Measurements from ENCODE around the gene RASGRF2. TPM values are rescaled to one million over a fixed set of nuclear protein-coding genes. Genes with fewer than 3 reads are reported as not detected.
A peak's percentile ranks its signal among the peaks of the same experiment; 100 is the strongest.

RASGRF2 gene
- polyA plus RNA-seq, 4 donors = 1.8 to 17.5 (median 2.6) TPM

- DNase-seq (ENCODE audit: low read depth in 4 of 4, low spot score in 3 of 4) = no peak
Observed at GRCh38 chr5:81128416-81128815, 168.3 kb downstream of the RASGRF2 start.

GRCh38 chr5:81132381-81132780 lies 172.2 kb downstream of the RASGRF2 start:
- DNase-seq (ENCODE audit: low read depth in 4 of 4, low spot score in 3 of 4) = no peak

GRCh38 chr5:81134066-81134465 lies 173.9 kb downstream of the RASGRF2 start:
- no peak for DNase-seq (ENCODE audit: low read depth in 4 of 4, low spot score in 3 of 4)

DNA sequence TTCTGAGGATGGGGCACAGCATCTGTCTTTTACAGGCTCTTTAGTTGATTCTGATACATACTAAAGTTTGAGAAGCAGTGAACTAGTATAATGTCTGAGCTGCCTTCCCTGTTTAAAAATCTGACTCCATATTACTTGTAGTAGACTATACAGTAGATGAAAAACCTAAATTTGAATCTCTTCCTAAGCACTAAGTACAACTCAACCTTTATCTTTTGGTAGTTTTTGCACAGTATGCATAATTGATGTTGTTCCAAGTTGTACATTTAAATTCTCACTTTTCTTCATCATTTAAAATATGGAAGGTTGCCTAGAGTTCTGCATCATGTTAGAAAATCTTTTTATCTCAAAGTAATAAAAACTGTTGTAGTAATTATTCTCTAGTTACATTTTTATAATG lies 174.4 kb downstream of the RASGRF2 start:
- DNase-seq (ENCODE audit: low read depth in 4 of 4, low spot score in 3 of 4) = no peak

DNA sequence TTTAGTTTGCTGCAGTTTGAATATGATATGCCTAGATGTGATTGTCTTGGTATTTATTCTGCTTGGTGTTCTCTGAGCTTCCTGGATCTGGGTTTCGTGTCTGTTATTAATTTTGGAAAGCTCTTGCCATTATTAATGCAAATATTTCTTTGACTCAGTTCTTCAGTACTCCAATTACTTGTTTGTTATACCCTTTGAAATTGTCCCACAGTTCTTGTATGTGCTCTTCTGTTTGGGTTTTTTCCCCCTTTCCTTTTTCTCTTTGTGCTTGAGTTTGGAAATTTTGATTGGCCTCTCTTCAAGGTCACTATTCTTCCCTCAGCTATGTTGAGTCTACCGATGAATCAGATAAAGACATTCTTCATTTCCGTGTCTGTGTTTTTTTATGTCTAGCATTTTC lies 176.4 kb downstream of the RASGRF2 start:
- DNase-seq (ENCODE audit: low read depth in 4 of 4, low spot score in 3 of 4) = no peak

- no peak for DNase-seq (ENCODE audit: low read depth in 4 of 4, low spot score in 3 of 4)
Observed at GRCh38 chr5:81137833-81138232, 177.7 kb downstream of the RASGRF2 start.

DNA sequence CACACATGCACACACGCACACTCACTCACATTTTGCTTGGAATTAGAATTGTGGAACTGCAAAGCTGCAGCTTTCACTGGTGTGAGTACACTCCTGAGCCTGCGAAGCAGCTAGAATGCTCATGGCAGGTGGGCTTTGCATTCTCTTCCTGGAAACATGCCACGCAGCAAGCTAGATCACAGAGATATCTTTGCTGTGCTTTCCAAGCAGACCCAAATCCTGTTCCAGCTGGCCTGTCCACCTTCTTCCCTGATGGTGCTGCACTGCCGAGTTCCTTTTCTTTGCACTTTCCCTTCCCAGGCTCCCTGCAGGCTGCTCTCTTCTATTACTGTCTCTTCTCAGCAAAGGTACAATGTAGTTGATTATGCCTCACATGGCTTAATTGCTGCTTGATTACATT lies 180.3 kb downstream of the RASGRF2 start:
- no peak for DNase-seq (ENCODE audit: low read depth in 4 of 4, low spot score in 3 of 4)

- DNase-seq (ENCODE audit: low read depth in 4 of 4, low spot score in 3 of 4) = peak in 3 of 4 donors; percentile 55 to 63 (median 58)
Observed at GRCh38 chr5:81140943-81141342, 180.8 kb downstream of the RASGRF2 start.

DNA sequence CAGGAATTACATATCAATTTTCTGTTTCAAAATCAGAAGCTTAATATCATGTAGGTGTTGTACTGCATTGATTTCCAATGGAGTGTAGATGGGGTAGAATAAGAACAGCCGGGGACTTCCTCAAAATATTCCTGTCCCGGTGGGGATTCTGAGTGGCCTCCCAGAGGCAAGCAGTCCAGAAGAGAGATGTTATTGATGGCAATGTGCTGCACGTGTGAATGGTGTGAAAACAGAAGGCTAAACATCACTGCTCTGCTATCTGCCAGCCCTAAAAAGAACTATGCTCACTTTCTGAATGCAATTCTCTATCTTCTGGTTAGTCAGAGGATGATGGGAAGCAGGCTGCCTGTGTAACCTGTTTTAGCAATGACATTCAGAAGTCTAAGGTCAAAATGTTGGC lies 181.9 kb downstream of the RASGRF2 start:
- DNase-seq (ENCODE audit: low read depth in 4 of 4, low spot score in 3 of 4) = no peak

GRCh38 chr5:81145329-81145935 lies 185.3 kb downstream of the RASGRF2 start:
- DNase-seq (ENCODE audit: low read depth in 4 of 4, low spot score in 3 of 4) = no peak

- no peak for DNase-seq (ENCODE audit: low read depth in 4 of 4, low spot score in 3 of 4)
Observed at GRCh38 chr5:81146031-81146430, 185.9 kb downstream of the RASGRF2 start.

- no peak for DNase-seq (ENCODE audit: low read depth in 4 of 4, low spot score in 3 of 4)
Observed at GRCh38 chr5:81147011-81147885, 187.1 kb downstream of the RASGRF2 start.

DNA sequence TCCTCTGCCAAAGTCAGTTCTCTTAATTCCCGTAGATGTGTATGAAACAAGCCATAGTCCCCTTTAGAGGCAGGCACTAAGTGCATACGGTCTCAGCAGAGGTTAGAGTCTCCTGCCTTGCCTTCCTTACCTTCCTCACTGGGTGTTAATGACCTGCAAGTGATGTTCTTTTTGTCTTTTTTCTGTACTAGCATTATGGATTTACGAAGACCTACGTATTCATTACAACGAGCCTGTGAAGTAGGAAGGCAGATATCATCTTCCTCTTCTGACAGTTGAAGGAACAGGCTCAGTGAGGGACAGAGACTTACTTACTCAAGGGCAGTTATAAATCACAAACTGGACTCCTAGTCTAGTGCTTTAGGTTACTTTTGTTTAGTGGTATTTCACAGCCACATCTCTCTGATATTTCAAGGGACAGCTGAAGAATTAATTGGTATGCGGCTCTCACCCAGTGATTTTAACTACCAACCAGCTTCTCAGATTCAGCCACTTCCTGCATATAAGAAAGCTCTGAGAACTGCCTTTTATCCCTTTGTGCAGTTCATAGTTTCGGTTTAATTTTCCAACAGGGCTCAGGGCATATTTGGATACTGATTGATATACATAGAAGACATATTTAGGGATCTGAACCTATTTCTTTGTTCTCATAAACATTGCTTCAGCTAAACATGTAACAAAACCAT lies 187.9 kb downstream of the RASGRF2 start:
- DNase-seq (ENCODE audit: low read depth in 4 of 4, low spot score in 3 of 4) = no peak

DNA sequence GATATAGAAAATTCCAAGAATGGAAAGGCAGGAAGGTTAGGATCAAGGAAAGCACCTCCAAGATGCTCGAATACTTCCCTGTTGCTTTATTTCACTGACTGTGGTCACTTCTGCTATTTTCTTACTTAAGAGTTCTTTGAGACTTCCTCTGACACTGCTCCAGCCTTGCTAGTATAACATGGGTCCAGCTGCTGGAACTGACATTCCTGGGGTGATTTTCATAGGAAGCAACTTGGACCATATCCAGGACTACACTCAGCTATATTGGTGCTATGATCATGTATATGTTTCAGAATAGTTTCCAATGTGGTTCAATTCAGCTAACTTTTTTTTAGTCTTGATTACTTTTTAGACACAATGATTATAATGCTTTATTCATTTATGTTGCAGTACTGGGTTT lies 191.4 kb downstream of the RASGRF2 start:
- DNase-seq (ENCODE audit: low read depth in 4 of 4, low spot score in 3 of 4) = peak in 1 of 4 donors; percentile 42

DNA sequence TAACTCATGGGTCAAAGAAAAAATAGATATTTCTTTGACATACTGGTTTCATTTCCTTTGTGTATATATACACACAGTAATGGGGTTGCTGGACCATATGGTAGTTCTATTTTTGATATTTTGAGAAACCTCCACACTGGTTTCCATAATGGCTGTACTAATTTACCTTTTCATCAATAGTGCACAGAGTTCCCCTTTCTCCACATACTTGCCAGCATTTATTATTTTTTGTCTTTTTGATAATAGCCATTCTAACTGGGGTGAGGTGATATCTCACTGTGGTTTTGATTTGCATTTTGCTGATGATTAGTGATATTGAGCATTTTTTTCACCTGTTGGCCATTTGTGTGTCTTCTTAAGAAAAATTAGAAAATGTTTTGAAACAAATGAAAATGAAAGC lies 194.6 kb downstream of the RASGRF2 start:
- DNase-seq (ENCODE audit: low read depth in 4 of 4, low spot score in 3 of 4) = no peak

DNA sequence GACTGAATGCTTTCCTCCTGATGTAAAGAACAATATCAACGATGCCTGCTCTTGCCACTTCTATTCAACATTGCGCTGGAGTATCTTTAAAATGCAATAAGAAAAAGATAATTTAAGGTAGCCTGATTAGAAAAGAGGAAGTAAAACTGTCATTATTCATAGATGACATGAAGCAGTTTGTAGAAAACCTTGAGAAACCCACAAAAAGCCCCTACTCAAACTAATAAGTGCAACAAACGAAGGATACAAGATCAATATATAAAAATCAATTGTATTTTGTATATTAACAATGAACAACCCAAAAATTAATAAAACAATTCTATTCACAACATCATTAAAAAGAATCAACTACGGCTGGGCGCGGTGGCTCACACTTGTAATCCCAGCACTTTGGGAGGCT lies 196.6 kb downstream of the RASGRF2 start:
- no peak for DNase-seq (ENCODE audit: low read depth in 4 of 4, low spot score in 3 of 4)

GRCh38 chr5:81161012-81161601 lies 200.9 kb downstream of the RASGRF2 start:
- DNase-seq (ENCODE audit: low read depth in 4 of 4, low spot score in 3 of 4) = no peak

GRCh38 chr5:81162501-81162900 lies 202.3 kb downstream of the RASGRF2 start:
- no peak for DNase-seq (ENCODE audit: low read depth in 4 of 4, low spot score in 3 of 4)

DNA sequence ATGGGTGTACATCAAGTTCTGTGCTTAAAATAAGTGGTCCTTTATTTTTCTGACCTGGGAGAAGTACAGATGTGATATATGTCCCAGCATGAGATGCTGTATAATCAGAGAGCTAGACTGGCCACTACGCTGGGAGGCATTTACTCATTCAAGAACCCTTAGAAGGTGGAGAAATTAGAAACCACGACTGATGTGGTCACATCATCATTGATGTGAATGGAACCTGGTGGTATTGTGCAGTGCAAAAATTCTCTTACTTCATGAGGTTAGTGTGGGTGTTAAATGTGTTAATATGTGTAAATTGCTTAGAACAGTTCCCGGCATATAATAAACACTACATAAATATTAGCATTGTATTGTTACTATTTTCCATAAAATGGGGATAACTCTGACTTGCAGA lies 203.5 kb downstream of the RASGRF2 start:
- no peak for DNase-seq (ENCODE audit: low read depth in 4 of 4, low spot score in 3 of 4)

DNA sequence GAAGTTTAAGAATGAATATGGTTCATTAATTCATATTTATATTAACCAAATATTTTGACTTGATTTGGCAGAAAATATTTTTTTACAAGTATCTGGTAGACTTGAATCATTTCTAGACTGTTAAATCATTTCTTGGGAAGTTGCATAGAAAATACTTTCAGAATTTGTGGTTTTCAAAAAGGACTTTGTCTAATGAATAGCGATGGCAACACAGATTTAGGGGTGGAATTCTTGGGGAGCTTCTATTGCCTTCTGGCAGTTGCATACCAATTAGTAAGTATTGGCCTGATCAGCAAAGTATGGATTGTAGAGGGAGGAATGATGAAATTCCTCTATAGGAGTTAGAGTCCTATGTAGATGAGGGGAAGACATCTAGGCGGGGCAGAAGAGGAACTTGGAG lies 204.3 kb downstream of the RASGRF2 start:
- DNase-seq (ENCODE audit: low read depth in 4 of 4, low spot score in 3 of 4) = no peak

DNA sequence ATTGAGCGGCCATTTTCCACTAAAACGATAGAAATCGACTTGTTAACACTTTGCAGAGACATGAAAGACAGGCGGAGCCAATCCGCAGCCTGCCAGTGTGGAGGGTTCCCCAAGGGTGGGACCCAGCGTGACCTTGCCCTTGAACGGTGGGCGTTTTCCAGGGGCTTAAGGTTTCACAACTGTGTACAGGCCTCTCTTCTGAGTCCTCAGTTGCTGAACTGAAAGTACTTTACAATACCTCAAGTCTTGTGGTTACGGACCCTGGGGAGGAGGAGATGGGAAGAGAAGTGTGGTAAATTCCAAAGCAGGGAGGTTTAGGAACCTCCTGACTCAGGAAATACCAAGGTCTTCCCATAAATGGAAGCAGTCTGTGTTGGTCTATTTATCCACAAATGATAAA lies 204.8 kb downstream of the RASGRF2 start:
- DNase-seq (ENCODE audit: low read depth in 4 of 4, low spot score in 3 of 4) = no peak

Data from left renal pelvis (tissue), 4 donors.